ENCODE data around the gene DHX35. TPM values are rescaled to one million over a fixed set of nuclear protein-coding genes. Genes with fewer than 3 reads are reported as not detected.
"Not testable (repeated sequence)": the region's sequence is repeated elsewhere in the genome, so short reads cannot be mapped to it uniquely, and the experiment has no call there.

DHX35 gene
- total RNA-seq, 1 experiment from 2014 or later = 12.1 TPM

DNA sequence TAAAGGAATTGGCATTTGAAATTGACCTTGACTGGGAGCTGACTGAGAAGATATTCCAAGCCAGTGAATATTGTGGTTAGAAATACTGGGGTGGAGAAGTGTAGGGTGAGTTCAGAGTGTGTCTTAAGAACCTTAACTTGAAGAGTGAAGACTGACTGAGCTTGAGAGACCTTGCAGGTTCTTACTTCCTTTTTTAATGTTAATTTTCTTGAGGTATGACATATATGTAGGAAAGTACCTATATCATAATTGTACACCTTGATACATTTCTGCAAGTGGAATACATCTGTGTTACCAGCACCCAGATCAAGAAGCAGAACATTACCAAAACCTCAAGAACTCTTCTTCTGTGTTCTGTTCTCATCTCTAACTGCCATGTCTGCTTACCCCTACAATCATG, 11.0 kb downstream of the DHX35 start:
- no peak for DNase-seq (ENCODE audit: extremely low read depth, low read depth)

- DNase-seq (ENCODE audit: extremely low read depth, low read depth) = no peak
Observed at GRCh38 chr20:38973645-38974044, 11.5 kb downstream of the DHX35 start.

GRCh38 chr20:38975539-38976120, 13.5 kb downstream of the DHX35 start:
- DNase-seq (ENCODE audit: extremely low read depth, low read depth) = no peak

- DNase-seq (ENCODE audit: extremely low read depth, low read depth) = no peak
Observed at GRCh38 chr20:38979434-38979833, 17.3 kb downstream of the DHX35 start.

- no peak for DNase-seq (ENCODE audit: extremely low read depth, low read depth)
Observed at GRCh38 chr20:38979842-38980241, 17.7 kb downstream of the DHX35 start.

DNA sequence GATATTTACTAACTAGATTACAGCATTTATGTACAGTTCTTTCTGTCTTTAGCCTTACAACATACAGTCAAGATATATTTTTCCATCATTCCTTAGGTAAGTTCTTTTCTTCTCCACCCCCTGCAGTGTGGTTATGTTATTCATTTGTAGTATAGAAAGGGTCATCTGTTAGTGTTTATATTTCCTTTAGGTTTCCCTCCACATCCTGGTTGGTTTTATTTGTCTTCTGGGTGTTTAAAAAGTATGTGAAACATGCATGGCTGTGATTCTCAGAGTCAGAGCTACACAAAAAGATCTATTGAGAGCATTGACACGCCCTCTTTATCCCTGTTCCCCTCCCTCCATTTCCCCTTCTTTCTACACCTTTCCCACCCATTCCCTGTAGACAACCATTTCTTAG, 20.1 kb downstream of the DHX35 start:
- no peak for DNase-seq (ENCODE audit: extremely low read depth, low read depth)

DNA sequence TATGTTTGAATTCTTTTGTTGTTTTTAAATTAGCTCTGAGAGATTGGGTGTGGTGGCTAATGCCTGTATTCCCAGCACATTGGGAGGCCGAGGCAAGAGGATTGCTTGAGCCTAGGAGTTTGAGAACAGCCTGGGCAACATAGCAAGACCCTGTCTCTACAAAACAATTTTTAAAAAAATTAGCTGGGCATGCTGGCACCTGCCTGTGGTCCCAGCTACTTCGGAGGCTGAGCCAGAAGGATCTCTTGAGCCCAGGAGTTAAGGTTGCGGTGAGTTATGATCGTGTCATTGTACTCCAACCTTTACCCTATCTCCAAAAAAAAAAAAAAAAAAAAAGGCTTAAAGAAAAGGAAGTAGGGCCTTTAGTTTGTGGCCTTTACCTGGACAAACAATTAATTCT, 22.9 kb downstream of the DHX35 start:
- no peak for DNase-seq (ENCODE audit: extremely low read depth, low read depth)

GRCh38 chr20:38985603-38986170, 23.5 kb downstream of the DHX35 start:
- no peak for DNase-seq (ENCODE audit: extremely low read depth, low read depth)

GRCh38 chr20:38986663-38987062, 24.5 kb downstream of the DHX35 start:
- no peak for DNase-seq (ENCODE audit: extremely low read depth, low read depth)

DNA sequence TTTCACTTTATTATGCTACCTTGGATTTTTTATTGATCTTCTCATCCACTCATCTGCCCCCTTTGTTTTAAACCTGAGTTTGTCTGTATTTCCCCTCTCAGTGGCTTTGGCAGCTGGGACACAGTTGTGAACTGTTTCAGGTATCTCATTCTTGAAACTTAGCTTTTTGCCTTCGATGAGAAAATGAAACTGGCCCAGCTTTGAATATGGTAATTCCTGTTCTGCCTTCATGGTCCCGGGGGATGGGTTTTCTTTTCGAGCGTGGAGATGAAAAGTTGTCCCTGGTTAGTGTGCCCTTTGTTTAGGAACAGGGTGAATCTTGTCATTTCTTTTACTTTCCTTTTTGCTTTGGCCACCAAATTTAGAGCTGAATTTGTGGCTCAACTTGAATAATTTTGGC, 25.6 kb downstream of the DHX35 start:
- no peak for DNase-seq (ENCODE audit: extremely low read depth, low read depth)

DNA sequence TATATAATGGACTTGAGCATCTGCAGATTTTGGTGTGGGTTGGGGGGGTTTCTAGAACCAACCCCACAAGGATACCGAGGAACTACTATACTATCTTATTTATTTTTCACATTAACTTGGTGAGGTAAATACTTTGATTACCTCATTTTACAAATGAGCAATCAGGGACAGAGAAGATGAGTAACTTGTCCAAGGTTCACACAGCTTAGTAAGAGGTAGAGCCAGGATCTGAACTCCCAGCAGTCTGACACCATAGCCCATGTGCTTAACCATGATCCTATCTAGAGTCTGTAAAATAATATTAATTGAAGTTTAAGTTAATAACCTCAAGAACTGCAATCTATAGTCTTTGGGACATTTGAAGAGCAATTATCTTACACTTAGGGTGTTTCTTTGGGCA, 28.6 kb downstream of the DHX35 start:
- no peak for DNase-seq (ENCODE audit: extremely low read depth, low read depth)

DNA sequence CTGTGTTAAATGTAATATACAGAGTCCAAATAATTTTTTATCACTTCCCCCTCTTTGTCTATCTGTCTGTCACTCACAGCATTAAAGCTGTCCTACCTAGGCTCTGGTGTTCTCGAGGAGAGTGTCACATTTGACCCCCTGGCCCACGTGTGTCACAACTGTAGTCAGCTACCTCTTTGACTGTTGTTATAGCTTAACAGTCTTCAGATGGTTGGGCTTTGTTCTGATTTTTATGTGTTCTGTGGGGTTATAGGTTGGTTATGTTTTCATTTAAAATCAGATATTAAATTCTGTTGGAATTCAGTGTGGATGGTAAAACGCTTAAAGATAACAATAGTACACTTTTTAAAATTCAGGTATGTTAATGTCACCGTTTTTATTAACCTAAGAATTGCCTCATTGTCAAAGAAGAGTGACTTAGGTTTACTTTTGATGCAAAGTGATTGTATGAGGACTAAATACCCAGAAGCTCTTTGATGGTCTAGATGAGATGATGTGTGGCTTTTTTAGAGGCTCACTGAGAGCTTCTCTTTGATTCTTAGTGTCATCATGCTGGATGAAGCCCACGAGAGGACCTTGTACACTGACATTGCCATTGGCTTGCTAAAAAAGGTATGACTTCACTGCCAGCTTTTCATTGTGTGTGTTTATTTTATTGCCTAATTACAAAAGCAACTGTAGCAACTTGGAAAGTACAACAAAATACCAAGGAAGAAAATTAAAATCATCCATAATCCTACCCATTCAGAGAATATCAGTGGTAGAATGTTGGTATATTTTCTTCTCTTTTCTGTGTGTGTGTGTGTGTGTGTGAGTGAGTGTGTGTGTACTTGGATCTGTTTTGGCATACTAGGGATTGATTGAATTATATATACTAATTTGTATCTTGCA, 29.9 kb downstream of the DHX35 start:
- no peak for DNase-seq (ENCODE audit: extremely low read depth, low read depth)

DNA sequence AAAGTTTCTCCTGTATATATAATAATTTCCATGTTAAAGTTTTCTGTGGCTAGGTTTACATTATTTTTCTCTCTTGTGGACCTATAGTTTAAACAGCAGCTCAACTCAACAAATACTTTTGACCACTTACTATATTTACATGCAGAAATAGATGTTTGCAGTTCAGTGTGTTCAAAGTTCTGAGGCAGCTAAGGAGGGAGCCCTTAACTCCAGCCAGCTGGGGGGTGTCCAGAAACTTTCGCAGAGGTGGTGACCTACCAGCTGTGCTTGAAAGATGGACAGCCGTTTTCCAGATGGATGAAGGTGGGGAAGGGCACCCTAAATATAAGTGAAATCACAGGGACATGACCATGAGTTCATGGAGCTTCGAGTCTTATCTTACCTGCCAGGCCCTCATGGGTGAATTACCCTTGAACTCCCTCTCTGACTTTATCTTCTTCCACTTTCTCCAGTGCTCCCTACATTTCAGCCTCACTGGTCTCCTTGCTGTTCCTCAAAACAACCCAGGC, 33.4 kb downstream of the DHX35 start:
- no peak for DNase-seq (ENCODE audit: extremely low read depth, low read depth)

DNA sequence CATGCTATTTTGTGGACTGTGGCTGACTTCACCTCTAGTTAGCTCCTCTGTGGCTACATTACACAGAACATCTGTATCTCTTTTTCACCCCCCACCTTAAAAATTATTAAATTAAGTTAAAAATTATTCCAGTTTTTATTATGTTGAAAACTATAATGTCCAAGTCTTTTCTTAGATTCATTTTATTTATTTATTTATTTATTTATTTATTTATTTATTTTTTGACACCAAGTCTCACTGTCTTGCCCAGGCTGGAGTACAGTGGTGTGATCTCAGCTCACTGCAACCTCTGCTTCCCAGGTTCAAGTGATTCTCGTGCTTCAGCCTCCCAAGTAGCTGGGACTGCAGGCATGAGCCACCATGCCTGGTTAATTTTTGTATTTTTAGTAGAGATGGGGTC, 34.7 kb downstream of the DHX35 start:
- DNase-seq (ENCODE audit: extremely low read depth, low read depth) = not testable (repeated sequence)

DNA sequence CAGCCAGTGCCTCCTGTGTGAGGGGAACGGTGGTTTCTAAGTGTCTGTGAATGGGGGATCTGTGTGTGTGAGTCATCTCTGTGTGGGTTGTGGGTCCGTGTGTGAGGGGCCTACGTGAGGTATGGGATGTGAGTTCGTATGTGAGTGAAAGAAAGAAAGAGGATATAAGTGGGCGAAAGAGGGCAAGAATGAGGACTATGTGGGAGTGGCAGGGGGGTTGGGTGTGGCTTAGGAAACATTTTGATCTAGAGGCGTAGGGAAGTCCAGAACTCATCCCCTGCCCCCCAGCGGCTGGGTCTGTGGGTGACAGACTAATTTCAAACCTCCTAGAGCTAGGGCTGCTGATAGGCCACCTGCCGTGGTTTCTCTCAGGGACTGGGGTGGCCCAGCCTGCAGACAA, 35.5 kb downstream of the DHX35 start:
- DNase-seq (ENCODE audit: extremely low read depth, low read depth) = no peak

DNA sequence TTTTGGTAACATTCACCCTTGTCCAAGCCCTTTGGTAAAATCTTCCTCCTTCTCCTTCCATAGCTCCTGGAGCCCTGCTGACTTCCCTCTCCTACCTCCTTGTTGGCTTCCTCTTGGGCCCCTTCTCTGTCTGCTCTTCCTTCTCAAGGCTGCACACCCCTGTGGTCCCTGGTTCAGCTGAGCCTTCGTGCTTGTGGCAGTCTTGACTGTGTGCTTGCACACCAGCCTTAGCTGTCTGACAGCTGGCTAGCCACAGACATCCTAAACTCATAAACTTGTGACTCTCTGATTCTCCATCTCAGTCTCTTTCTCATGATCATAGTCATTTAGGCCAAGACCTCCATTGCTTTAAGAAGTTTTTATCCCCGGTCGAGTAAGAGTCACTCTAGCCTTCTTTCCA, 37.1 kb downstream of the DHX35 start:
- DNase-seq (ENCODE audit: extremely low read depth, low read depth) = no peak

DNA sequence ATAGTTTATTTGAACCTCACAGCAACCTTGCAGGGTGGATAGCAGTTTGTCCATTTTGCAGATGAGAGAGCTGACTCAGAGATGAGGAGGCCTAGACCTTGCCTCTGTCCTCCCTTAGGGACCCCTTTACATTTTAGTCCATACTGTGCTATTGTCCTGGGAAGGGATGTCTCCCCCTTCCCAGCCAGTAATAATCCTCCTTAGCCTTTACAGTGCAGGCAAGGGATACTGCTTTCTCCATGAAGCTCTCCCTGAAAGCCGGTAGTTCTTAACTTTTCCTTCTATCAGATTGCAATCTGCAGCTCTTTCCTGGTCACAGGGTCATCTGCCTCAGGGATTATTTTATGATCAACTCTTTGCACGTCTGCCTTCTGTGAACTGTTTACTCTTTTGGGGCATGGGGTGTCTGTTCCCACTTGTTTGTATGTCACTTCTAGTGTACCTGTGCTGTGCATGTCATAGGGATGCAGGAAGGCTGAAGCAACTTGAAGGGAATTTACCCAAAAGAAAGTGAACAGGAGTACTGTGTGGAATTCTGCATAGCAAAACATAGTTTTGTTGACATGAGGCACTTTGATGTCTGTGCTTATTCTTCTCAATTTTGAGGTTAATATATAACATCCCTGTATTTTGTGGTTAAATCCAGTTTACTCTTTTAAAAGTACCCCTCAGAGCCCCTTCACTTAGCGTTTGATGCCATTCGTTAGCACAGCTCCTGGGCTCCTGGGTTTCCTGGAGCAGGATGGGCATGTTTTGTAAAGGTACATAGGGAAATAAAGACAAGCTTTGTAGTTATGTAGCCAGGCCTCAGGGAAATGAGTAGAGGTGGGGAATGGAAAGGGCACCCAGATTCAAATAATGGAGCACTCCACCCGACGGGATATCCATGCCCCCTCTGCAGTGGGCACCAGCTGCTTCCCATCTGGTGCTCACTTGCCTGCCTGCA, 38.1 kb downstream of the DHX35 start:
- no peak for DNase-seq (ENCODE audit: extremely low read depth, low read depth)

DNA sequence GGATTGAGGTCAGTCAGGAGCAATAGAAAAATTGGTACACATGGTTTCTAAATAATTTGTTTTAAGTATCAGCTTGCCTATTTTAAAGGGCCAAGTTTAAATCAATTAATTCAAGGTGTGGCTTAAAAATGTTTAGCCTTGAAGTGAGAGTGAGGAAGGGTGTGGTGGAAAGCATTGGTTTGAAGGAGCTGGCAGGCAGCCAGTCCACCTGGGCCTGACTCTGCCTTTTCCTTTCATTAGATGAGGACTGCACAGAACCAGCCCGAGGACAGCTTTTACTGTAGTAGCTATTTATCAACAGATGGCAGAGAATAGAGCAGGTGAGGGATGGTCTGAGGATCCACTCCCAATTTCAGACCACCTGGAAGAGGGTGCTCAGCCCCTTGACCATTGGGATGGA, 42.4 kb downstream of the DHX35 start:
- no peak for DNase-seq (ENCODE audit: extremely low read depth, low read depth)

- no peak for DNase-seq (ENCODE audit: extremely low read depth, low read depth)
Observed at GRCh38 chr20:39009348-39009747, 47.2 kb downstream of the DHX35 start.

DNA sequence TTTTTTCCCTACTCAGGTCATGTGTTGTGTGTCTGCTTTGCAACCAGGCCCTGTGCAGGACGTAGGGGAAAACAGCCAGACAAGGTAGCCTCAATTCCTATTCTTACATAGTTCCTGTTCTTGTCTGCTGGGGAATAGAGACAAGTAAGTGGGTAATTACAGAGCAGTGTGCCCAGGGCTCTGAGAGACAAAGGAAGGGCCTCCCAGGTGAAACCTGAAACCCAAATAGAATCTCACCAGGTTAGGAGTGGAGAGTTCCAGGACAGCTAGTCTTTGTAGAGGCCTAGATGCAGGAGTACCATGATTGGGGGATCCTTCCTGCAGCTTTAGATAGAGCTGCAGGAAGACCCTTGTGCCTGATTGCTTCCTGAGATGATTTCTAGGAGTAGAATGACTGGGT, 48.4 kb downstream of the DHX35 start:
- DNase-seq (ENCODE audit: extremely low read depth, low read depth) = no peak

DNA sequence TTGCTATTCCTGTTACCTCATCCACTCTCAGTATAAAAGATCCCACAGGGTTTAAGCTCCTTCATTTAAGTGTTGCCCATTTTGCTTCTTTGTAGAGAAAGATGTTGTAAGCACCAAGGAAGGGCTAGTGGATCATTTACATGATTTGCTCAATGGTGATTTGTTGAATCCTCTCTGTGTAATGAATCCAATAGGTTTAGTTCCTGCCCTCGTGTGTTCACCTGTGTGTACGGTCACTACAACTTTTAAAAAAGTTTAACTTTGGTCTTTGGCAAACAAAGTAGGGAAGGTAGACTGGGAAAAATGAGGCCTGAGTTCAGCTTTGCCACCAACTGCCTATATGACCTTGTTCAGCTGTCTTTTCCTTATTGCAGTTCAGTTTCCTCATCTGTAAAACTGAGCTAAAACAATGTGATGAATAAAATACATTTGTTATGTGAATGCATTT, 51.5 kb downstream of the DHX35 start:
- DNase-seq (ENCODE audit: extremely low read depth, low read depth) = no peak
